ENCODE results near the gene REXO4.

The REXO4 gene

DNA sequence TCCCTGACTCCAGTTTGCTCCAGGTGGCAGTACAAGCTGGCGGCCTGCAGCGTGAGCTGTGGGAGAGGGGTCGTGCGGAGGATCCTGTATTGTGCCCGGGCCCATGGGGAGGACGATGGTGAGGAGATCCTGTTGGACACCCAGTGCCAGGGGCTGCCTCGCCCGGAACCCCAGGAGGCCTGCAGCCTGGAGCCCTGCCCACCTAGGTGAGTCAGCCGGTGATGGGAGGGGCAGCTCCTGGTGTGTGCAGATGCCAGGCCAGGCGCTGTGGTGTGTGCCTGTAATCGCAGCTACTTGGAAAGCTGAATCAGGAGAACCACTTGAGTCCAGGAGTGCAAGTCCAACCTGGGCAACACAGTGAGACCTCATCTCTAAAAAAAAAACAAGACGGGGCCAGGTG is 31.9 kb upstream of the REXO4 start:
- FAIRE-seq: no peak

DNA sequence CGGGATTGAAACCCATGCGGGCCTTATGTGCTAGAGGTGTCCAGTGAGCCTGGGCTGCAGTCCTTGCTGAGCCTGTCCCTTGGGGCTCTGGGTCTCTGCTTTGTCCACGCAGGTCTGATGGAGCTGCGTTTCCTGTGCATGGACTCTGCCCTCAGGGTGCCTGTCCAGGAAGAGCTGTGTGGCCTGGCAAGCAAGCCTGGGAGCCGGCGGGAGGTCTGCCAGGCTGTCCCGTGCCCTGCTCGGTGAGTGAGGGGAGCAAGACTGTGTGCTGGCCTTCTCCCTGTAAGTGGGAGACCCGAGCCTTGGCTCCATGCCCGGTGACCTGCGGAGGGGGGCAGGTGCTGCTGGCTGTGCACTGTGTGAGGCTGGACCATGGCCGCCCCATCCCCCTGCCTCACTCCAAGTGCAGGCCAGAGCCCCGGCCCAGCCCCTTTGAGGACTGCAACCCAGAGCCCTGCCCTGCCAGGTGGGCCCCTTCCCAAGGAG is 30.7 kb upstream of the REXO4 start:
- FAIRE-seq: no peak

DNA sequence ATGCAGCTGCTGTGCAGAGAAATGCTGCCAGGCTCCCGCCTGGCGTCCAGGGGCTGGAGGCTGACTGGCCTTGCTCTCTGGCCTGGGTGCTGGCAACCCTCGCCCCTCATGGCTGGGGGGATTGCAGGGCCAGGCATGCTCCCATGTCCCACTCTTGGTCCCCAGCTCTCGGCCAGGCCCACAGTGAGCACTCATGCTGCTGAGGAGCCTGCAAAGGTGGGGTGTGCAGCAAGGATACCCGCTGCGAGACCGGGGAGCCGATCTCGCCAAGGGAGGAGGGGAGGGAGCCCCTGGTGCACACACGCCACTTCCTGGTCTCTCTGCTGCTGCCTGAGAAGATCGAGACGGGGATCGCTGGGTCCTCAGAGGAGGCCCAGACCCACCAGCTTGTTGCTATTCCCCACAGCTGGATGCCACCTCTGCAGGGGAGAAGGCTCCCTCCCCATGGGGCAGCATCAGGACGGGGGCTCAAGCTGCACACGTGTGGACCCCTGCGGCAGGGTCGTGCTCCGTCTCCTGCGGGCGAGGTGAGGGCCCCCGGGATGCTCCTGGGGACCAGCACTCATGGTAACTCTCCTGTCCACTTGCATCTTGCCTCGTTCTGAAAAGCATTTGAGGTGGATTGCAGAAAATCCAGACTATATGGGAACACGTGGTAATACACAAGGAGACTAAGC is 27.6 kb upstream of the REXO4 start:
- no peak for FAIRE-seq

DNA sequence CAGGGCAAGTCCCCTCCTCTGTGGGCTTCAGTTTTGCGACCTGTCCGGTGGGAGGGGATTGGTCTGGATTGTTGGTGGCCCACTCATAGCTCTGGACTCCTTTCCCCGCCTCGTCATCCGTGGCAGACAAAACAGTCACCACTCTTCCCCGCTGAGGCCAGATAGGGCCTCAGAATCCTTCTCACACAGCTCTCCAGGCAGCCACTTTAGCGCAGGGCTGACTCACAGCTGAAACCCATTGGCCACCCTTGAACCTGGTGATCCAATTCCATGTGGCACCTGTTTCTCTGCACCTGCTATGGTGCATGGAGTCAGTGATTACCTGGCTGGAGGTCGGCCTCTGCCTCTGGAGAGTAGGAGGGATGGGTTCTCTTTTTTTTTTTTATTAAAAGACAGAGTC is 26.2 kb upstream of the REXO4 start:
- no peak for FAIRE-seq

DNA sequence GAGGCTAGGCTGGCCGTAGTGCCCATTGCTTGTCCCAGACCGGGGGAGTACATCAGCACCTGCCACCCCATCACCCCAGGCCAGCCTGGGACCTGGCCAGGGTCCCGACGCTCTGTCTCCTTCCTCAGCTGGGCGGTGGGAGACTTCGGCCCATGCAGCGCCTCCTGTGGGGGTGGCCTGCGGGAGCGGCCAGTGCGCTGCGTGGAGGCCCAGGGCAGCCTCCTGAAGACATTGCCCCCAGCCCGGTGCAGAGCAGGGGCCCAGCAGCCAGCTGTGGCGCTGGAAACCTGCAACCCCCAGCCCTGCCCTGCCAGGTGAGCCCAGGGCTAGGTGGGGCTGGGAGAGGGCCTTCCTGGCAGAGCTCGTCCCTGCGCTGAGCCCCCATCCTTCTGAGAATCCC is 25.4 kb upstream of the REXO4 start:
- FAIRE-seq: no peak

DNA sequence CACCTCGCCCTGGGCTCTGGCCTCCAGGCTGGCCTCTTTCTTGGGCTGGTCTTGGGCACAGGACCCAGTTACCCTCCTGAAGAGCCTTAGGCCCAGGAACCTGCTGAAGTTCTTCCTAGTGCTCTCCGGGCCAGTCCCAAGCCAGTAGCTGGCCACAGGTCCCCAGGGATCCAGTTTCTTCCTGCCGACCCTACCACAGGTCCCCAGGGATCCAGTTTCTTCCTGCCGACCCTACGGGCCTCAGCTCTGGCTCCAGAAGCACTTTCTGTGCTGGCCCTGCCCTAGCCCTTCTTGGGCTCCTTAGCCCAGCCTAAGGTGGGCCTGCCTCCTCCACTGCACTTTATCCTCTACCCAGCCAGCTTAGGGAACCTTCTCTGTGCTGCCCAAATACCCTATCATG is 23.8 kb upstream of the REXO4 start:
- no peak for FAIRE-seq

DNA sequence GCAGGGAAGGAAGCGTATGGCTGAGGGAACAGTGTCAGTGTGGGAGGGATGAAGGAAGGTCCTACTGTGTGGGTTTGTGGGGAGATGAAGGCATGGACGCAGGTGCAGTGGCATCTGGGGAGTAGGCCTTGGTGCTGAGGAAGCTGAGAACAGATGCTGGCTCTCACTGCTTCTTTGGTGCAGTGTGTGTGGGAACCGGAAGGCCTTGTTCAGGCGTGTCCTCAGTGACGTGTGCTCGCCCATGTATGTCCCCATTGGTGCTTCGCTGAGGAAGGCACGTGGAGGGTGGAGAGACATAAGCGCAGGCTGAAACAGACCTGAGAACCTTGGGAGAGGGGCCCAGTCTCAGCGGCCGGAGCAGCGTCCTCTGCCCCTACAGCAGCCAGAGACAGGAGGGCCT is 23.1 kb upstream of the REXO4 start:
- no peak for FAIRE-seq

DNA sequence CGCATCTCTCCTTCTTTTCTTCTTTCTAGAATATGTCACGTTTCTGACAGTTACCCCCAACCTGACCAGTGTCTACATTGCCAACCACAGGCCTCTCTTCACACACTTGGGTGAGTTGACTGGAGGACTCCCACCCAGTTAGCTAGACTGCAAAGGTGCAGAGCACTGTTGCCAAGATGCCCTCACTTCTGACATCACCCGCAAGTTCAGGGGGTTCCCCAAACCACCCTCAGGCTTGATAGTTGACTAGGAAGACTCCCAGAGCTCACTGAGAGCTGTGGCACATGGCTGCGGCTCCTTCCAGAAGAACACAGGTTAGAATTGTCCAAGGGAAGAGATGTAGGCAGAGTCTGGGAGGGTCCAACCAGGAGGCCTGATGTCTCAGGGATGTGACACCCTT is 21.5 kb upstream of the REXO4 start:
- no peak for FAIRE-seq

DNA sequence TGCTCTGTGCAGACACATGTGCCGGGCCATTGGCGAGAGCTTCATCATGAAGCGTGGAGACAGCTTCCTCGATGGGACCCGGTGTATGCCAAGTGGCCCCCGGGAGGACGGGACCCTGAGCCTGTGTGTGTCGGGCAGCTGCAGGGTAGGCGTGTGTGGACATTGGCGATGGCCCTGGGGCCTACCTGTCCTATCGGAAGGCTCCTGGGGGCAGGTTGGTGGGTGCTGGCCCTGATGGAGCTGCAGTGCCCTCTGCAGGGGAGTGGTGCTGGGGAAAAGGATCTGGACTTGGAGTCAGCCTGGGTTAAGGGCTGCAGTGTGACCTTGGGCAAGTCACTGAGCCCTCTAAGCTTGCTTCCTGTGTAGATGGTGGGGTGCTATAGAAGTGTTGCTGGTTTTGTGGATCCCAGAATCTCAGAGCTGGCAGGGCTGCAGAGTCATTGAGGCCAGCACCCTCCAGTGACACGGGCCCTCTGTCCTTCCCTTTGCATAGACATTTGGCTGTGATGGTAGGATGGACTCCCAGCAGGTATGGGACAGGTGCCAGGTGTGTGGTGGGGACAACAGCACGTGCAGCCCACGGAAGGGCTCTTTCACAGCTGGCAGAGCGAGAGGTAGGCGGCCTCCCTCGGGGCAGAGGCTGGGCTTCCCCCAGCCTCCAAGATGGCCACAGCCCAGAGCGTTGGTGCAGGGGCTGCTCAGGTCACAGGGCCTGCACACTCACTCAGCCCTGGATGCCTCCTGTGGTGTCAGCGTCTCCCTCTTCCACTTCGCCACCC is 20.1 kb upstream of the REXO4 start:
- FAIRE-seq: no peak

DNA sequence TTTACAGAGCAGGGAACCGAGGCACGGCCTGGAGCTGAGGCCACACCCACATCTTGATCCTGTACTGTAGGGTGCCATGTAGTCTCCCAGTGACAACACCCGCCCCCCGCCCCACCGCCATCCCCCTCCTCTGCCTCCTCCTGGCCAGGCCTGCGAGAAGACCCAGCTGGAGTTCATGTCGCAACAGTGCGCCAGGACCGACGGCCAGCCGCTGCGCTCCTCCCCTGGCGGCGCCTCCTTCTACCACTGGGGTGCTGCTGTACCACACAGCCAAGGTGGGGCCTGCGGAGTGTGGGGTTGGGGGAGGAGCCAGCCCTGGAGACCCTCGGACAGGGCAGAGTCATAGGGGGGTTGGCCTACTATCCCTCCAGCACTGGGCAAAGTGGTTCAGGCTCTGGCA is 18.9 kb upstream of the REXO4 start:
- no peak for FAIRE-seq

DNA sequence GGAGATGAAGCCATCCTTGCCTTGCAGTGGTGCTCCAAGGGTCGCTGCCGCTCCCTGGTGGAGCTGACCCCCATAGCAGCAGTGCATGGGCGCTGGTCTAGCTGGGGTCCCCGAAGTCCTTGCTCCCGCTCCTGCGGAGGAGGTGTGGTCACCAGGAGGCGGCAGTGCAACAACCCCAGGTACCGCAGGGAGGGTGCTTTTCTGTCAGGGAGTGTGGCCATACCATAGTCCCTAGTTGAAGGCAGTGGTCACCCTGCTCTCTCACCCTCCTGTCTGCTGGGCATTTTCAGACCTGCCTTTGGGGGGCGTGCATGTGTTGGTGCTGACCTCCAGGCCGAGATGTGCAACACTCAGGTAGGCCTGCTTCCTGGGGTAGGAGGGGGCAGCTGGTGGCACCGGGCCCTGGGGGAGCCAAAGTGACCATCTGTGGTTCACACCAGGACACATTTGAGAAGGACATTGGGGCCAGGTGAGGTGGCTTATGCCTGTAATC is 15.6 kb upstream of the REXO4 start:
- no peak for FAIRE-seq

DNA sequence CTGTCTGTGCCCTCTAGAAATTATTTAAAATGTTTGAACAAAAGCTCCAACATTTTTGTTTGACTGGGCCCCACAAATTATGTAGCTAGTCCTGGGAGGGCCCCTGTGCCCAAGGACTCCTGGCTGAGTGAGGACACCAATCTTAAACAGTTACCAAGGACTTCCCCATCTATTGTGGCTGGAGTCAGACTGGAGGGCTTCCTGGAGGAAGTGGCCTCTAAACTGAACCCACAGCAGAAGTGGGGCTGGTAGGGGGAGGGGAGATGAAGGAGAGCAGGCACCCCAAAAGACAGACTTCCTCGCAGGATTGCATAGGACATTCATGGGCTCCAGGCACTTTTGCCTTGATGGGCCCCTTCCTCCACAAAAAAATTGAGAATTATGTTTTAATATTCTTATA is 12.4 kb upstream of the REXO4 start:
- FAIRE-seq: no peak

DNA sequence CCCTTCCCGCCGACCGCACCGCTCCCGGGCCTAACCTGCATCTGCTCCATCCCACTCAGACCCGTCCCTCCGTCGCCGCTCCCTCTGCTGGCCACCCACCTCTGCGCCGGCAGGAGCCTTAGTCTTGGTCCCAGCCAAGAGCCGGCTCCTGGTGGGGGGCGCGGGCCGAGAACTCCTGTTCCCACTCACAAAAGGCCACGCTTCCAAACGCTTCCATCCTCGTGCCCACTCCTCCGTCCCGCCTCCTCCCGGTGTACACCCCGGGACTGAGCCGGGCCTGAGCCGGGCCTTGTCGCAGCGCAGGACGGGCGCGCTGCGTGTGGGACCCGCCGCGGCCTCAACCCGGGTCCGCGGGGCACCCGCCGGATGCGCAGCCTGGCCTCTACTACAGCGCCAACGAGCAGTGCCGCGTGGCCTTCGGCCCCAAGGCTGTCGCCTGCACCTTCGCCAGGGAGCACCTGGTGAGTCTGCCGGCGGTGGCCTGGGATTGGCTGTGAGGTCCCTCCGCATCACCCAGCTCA is 11.9 kb upstream of the REXO4 start:
- FAIRE-seq: no peak

DNA sequence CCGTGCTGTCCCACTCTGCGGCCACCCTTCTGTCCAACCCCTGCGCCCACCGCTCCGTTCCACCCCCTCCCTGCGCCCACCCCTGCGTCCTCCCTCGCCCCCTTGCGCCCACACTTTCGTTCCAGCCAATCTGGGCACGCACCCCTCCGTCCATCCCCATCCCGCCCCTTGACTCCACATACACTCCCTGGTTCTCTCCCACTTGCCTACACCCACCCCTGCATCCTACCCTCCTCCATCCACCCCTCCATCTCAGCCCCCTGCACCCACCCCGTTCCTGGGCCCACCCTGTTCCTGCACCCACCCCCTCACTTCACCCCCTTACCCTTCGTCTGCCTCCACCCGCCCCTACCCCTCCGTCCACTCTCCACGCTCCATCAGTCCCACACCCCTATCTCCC is 11.4 kb upstream of the REXO4 start:
- no peak for FAIRE-seq

DNA sequence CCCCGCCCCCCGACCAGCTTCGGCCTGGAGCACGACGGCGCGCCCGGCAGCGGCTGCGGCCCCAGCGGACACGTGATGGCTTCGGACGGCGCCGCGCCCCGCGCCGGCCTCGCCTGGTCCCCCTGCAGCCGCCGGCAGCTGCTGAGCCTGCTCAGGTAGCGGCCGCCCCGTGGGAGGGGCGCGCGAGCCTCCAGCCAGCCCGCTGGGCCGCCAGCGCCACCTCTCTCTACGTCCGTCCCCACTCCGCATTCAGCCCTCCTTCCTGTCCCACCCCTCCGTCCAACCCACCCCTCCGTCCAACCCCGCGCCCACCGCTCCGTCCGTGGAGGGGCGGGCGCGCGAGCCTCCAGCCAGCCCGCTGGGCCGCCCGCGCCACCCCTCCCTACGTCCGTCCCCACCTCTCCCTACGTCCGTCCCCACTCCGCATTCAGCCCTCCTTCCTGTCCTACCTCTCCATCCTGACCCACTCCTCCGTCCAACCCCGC is 10.8 kb upstream of the REXO4 start:
- FAIRE-seq: no peak

DNA sequence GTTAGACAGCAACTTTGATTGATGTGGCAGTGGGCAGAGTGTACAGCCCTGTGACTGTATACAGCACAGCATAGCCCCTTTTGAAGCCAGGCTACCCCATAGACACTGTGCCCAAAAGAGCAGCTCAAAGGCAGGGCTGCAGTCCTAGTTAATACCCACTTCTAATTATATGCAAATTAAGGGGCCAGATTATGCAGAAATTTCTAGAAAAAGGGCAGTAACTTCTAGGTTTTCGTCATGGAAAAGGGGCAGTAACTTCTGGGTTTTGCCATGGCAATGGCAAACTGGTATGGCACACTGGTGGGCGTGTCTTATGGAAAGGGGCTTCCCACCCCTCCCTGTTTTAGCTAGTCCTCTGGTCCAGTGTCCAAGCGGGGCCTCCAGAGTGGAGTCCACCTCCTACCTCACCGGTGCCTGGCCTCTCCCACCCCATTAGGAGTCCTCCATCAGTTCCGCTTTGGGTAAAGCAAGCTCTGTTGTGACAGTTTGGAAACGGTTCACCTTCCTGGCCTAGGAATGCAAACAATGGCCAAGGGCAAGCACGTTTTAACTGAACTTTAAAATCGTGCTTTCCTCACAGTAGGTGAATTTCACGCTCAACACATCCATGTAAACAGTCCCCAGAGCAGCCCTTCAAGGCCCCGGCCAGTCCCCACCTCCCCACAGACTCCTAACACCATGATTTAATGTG is 10.0 kb upstream of the REXO4 start:
- FAIRE-seq: no peak

DNA sequence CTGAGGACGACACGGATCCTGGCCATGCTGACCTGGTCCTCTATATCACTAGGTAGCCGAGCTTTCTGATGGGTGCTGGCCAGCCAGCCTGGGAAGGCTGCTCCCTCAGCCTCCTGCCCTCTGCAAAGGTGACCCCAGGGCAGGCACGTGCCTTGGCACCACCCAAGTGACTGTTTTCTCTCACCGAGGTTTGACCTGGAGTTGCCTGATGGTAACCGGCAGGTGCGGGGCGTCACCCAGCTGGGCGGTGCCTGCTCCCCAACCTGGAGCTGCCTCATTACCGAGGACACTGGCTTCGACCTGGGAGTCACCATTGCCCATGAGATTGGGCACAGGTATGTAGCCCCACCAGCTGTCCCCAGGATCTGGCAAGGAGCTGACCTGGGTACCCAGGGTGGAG is 8.2 kb upstream of the REXO4 start:
- FAIRE-seq: no peak

DNA sequence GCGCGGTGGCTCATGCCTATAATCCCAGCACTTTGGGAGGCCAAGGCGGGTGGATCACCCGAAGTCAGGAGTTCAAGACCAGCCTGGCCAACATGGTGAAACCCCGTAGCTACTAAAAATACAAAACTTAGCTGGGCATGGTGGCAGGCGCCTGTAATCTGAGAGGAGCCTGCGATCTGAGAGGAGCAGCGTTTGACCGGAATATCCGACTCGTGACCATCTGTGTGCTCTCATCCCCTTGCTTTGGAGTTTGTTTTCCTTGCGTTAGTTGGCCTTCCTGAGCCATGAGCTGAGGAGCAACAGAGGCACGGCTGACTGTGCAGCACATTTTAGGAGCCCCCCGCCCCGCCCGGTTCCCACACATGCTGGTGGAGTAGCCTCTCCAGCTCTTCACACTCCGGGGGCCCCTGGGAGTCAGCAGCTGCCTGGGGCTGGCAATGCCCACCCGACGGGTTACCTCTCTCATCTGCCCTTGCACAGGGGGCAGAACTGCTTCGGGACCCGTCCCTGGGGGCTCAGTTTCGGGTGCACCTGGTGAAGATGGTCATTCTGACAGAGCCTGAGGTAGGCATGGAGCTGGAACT is 7.3 kb upstream of the REXO4 start:
- FAIRE-seq: no peak

DNA sequence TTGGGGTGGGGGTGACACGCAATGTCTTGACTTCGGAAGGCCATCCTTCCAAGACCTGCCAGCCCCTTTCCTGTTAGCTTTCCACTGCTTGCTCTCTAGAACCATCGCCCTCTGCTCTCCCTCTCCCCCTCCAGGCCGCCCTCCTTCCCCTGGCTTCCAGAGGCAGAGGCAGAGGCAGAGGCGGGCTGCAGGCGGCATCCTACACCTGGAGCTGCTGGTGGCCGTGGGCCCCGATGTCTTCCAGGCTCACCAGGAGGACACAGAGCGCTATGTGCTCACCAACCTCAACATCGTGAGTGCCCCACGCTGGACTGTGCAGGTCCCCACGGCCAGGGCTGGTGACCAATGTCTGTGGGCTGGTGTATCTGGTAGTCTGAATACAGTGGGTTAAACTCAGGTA is 6.4 kb upstream of the REXO4 start:
- FAIRE-seq: no peak

DNA sequence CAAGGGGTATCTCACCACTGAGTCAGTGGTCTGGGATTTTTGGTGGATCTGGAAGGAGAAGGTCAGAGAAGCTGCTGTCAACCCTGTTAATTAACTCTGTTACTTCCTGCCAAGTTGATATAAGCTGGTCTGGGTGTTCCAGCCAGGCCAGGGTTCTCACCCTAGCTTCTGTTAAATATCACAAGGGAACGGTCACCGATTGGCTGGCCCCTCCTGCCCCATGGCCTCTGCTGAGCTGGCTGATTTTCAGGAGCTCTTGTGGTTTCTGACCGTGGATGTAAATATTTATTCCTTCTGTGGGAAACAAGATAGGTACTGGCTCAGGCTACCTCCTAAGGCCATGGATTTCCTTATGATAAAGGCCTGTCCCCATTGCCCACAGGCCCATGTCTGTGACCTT is 5.4 kb upstream of the REXO4 start:
- no peak for FAIRE-seq

DNA sequence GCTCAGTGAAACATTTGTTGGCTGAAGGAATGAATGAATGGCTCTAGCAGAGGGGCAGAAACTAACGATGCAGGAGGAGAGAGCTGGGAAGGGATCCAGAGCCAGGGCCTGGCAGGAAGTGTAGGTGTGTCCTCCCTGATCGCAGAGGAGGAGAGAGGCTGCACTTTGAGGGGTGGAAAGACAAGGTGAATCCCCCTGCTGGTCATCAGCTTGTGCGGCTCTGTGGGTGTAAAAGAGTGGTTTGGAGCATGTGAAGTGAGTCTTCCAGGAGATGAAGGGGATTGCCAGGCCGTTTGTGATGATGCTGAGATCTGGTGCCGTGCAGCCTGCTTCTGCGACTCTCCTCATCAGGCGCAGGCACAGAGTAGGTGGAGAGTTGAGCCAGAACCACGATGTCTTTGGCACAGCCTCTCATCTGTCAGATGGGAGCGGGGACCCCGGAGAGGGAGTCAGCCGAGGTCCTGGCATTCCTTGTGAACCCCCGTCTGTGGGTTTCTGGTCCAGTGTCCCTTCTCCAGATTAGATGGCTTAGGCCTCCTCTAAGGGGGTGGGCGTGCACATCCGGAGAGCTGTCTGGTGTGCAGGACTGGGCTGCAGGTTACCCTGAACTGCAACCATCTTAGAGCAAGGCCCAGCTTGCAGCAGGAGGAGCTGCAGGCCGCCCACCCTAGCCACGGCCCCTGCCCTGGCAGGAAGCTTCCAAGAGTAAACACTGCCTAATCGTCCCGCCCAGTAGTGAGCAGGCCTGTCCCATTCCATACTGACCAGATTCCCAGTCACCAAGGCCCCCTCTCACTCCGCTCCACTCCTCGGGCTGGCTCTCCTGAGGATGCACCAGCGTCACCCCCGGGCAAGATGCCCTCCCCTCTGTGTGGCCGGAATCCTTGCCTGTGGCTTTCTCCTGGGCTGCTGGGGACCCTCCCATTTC is 4.1 kb upstream of the REXO4 start, which contains the start of gene ADAMTS13:
Gene ADAMTS13 (plus strand): TSS at position 753 of the 928 bp plus-strand sequence. CDS start 77 bp downstream, at position 830.
- FAIRE-seq: no peak

DNA sequence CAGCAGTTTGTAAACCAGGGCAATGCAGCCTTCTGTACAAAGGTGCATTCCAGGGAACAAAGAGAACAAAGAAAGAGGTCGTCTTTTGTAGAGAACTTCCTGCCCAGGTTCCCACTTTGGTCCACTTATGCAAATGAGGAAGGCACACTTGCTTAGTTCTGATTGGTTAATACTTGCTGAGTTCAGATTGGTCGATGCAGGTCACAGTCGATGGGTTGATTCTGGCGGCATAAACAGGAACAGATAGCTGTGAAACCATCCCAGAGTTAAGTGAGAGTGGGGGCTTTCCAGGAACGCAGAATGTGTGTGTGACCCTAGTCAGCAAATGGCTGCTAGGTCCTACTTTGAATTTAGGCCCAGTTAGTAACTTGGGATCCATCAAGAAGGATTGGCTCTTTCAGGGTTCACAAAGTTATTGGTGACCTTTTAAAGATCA is 2.6 kb upstream of the REXO4 start:
- no peak for FAIRE-seq

All from G401.6 (cell line).